ENCODE data around the gene VAMP4.

VAMP4 gene

DNA sequence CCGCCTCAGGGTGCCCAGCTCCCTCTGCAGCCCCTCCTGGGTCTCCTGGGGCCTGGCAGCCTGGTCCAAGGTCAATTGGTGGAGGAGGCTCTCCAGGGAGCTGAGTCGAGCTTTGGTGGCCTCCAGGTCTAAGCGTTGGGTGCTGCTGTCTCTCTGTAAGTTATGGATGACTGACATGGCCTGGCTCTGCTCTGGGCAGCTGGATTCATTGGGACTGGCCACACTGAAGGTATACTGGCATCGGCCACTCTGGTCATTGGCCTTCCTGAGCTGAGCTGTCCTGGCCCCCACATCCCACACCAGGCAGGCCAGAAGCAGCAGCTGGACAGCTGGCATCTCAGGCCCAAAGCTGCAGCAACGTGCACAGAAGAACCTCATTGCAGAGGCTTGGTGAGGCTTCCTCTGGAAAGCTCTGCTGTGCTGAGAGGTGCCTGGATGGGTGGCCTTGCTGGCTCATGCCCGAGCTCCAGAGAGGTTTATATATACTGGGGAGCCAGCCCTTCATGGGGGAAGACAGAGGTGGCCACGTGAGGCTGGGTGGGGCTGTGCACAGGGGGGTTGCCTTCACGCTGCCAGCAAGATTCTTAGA lies 89.5 kb downstream of the VAMP4 start, which contains the start of gene MYOC:
Gene MYOC, minus strand, starts transcription at position 455 of the 589 bp plus-strand sequence. Its CDS starts 77 bp downstream, at position 378.
- no peak for DNase-seq (ENCODE audit: low read depth in 2 of 2)

Data from stimulated activated CD8-positive, alpha-beta memory T cell treated with anti-CD3 and anti-CD28 coated beads, Interleukin-7, amount 100 ng/mL, for 1 hour (primary cell).